Sigmoid colon (tissue), 3 donors: ENCODE results near the gene HS1BP3.

Source experiments
- CTCF ChIP-seq, 4 experiments: fragments of 450-650 bp in 3 of 4; fragments of 200-600 bp in 1 of 4; IDR thresholded peaks; one replicate each; pipeline ENCODE4 v1.5.1; 2016 to 2019; ENCODE audit warnings: antibody characterized with exemption in 4 of 4, mild to moderate bottlenecking in 3 of 4, moderate library complexity in 2 of 4
- POLR2A ChIP-seq, 2 donors: fragments of 450-650 bp; IDR thresholded peaks; one replicate each; pipeline ENCODE4 v1.6.1; 2016; ENCODE audit warnings: antibody characterized with exemption in 2 of 2, mild to moderate bottlenecking in 2 of 2, moderate library complexity in 2 of 2

GRCh38 chr2:20684581-20685063 lies 33.7 kb upstream of the HS1BP3 start:
- TF ChIP-seq POLR2A (IDR thresholded peaks at IDR 0.05): no peak
- TF ChIP-seq CTCF (IDR thresholded peaks at IDR 0.05): no peak
